Body of pancreas (tissue), 4 donors: Measurements from ENCODE around the gene CEP85L. TPM values are rescaled to one million over a fixed set of nuclear protein-coding genes. Genes with fewer than 3 reads are reported as not detected.

Source experiments
- ATAC-seq: fragments of 150-250 bp; one replicate; pipeline ENCODE4 v1.9.1; 2016
- DNase-seq, 4 donors: peaks; one replicate each; pipeline ENCODE4 v3.0.0-alpha.2; 2019
- H3K27ac ChIP-seq, 4 donors: fragments of 200-600 bp; sonication (generic); 1 replicate in 3 of 4; 2 replicates in 1 of 4; pipeline versions ENCODE4 v1.5.1 to v1.6.1; 2016 to 2019; ENCODE audit warnings: mild to moderate bottlenecking in 1 of 4, mixed read lengths in 1 of 4, moderate library complexity in 1 of 4
- H3K27me3 ChIP-seq, 2 donors: fragments of 200-600 bp; sonication (generic); one replicate each; pipeline ENCODE4 v1.6.0; 2016; ENCODE audit warnings: mild to moderate bottlenecking in 1 of 2
- H3K36me3 ChIP-seq, 2 donors: fragments of 200-600 bp; sonication (generic); replicated peaks in 1 of 2; 2 replicates each; pipeline ENCODE4 v1.5.1; 2016; ENCODE audit warnings: low read depth in 2 of 2; ENCODE audit not compliant: insufficient read depth in 1 of 2
- H3K4me1 ChIP-seq: fragments of 200-600 bp; sonication (generic); one replicate; pipeline ENCODE4 v1.6.0; 2016
- H3K4me3 ChIP-seq, 2 donors: fragments of 200-600 bp; sonication (generic); 1 replicate in 1 of 2; 2 replicates in 1 of 2; pipeline ENCODE4 v1.5.1; 2016 to 2019
- H3K9me3 ChIP-seq, 3 donors: fragments of 200-600 bp; sonication (generic); 1 replicate in 2 of 3; 2 replicates in 1 of 3; pipeline ENCODE4 v1.5.1; 2016
- POLR2A ChIP-seq, 3 donors: fragments of 450-650 bp; IDR thresholded peaks; one replicate each; pipeline ENCODE4 v1.6.1; 2016; ENCODE audit warnings: antibody characterized with exemption in 3 of 3, mild to moderate bottlenecking in 2 of 3
- WGBS, 2 donors: methylation state at CpG; one replicate each; pipeline ENCODE4 v1.1.5; 2017; 5-methylcytosine and 5-hydroxymethylcytosine counted together
- intact Hi-C: fragments of 100-400 bp; cut with DNase I; formaldehyde crosslinking; loops from one replicate; pipeline ENCODE4 v1.15.1; 2023
- total RNA-seq, 2 donors: library from RNA; depleted of rRNA; stranded (reverse); fragments of >200 nt; gene quantifications; one replicate each; pipeline ENCODE4 v1.1.0, GENCODE V29; 2016
- TF ChIP-seq, protein P1 (sequence below), 7 experiments: fragments of 450-650 bp in 4 of 7; fragments of 200-600 bp in 3 of 7; sonication (generic) in 3 of 7; IDR thresholded peaks; one replicate each; pipeline ENCODE4 v1.5.1; 2016 to 2019; ENCODE audit warnings: antibody characterized with exemption in 7 of 7

Gene CEP85L
- total RNA-seq, 2 donors from 2014 or later = 8.2 to 9.9 TPM

DNA sequence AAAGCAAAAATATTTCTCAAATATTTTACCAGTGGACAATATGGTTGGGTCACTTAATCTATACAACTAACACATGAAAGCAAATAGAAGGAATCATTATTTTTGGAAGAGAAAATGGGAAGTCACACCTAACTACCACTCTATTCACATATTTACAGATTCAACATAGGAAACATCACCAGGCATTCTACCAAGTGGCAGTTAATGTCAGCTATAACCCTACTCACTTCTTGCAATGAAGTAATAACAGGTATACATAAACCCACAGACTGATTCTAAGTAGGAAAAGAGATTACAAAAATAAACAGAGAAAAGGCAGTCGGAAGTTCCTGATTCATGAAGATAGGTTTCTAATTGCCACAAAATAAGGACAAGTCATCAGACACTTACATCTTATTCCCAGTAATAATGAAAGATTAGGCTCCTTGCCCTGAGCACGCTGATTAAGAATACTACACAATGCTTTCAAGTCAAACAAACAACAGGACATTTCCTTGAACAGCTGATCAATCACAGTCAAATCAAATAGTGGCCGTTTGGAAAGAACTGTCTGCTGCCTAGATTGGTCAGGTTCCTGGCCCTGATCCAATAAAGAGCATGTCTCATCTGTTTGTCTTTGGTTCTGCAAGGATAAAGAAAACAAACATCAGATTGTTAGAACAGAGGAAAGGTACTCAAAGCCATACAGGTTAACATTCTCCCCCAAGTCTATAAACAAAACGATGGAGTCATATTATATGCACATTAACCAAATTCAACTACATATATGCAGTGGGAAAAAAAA is 182.5 kb downstream of the CEP85L start:
- Histone ChIP-seq H3K9me3 (no peaks in the 10 kb centered on the region), H3K4me3 (no peak overlapping the region), H3K4me1 (peaks cover 3% of the 10 kb centered on the region), H3K27ac (no peak overlapping the region), H3K27me3 (no peaks in the 10 kb centered on the region), H3K36me3 (peaks cover 0 to 3% of the 10 kb centered on the region in 2 donors)
- no peak for ATAC-seq
- no peak for DNase-seq
- no peak for TF ChIP-seq POLR2A (IDR thresholded peaks at IDR 0.05)
- TF ChIP-seq, protein P1, sequence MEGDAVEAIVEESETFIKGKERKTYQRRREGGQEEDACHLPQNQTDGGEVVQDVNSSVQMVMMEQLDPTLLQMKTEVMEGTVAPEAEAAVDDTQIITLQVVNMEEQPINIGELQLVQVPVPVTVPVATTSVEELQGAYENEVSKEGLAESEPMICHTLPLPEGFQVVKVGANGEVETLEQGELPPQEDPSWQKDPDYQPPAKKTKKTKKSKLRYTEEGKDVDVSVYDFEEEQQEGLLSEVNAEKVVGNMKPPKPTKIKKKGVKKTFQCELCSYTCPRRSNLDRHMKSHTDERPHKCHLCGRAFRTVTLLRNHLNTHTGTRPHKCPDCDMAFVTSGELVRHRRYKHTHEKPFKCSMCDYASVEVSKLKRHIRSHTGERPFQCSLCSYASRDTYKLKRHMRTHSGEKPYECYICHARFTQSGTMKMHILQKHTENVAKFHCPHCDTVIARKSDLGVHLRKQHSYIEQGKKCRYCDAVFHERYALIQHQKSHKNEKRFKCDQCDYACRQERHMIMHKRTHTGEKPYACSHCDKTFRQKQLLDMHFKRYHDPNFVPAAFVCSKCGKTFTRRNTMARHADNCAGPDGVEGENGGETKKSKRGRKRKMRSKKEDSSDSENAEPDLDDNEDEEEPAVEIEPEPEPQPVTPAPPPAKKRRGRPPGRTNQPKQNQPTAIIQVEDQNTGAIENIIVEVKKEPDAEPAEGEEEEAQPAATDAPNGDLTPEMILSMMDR (IDR thresholded peaks at IDR 0.05) = no peak
- intact Hi-C loops = no loop called here
- 44 to 45% methylated on average over 4 of the region's 4 CpGs for WGBS, 2 donors

DNA sequence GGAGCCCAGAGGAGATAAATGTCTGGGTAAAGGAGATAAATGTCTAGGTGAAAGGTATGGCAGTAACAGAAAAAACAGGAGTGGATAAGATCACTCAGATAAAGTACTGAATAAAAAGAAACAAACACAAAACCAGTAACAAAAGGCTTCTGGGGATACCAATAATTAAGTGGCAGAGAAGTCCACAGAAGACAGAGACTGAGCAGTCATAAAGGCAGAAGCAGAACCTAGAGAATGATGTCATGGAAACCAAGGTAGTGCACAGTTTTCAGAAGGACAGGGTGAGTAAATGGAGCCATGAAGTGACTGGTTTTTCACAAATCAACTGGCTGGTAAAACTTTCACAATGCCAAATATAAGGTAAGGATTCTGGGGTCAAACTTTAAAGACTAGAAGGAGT is 184.2 kb downstream of the CEP85L start:
- no peak overlapping the region for H3K4me3 ChIP-seq
- intact Hi-C loops = no loop called here
- H3K27me3 ChIP-seq = no peaks in the 10 kb centered on the region
- peaks cover 0 to 3% of the 10 kb centered on the region in 2 donors for H3K36me3 ChIP-seq
- TF ChIP-seq POLR2A (IDR thresholded peaks at IDR 0.05) = no peak
- TF ChIP-seq, protein P1 (IDR thresholded peaks at IDR 0.05) = no peak
- peaks cover 3% of the 10 kb centered on the region for H3K4me1 ChIP-seq
- no peak overlapping the region for H3K27ac ChIP-seq
- no peak for ATAC-seq
- DNase-seq = no peak
- no peaks in the 10 kb centered on the region for H3K9me3 ChIP-seq

DNA sequence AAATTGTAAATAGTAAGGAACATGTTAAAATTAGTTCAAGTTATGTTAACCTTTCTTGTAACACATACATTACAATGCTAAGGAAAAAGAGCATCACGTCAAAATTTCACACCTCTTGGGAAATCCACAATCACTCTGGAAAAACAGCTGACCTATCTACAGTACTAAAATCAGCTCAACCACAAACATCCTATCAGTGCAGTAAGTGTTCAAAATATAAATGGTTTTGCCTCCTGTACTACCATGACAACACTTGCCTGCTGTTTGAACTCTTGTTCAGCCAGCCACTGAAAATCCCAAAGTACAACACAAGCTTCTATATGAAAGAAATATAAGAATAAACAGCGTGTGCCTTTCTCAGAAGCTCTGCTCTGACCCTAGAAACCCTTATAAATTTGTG is 186.8 kb downstream of the CEP85L start:
- TF ChIP-seq, protein P1 (IDR thresholded peaks at IDR 0.05) = no peak
- TF ChIP-seq POLR2A (IDR thresholded peaks at IDR 0.05) = no peak
- H3K27ac ChIP-seq = no peak overlapping the region
- H3K27me3 ChIP-seq = no peaks in the 10 kb centered on the region
- intact Hi-C loops = no loop called here
- H3K36me3 ChIP-seq = peaks cover 0 to 3% of the 10 kb centered on the region in 2 donors
- 92 to 95% methylated on average over 2 of the region's 2 CpGs for WGBS, 2 donors
- ATAC-seq = no peak
- no peaks in the 10 kb centered on the region for H3K9me3 ChIP-seq
- no peak overlapping the region for H3K4me3 ChIP-seq
- peaks cover 3% of the 10 kb centered on the region for H3K4me1 ChIP-seq
- no peak for DNase-seq

DNA sequence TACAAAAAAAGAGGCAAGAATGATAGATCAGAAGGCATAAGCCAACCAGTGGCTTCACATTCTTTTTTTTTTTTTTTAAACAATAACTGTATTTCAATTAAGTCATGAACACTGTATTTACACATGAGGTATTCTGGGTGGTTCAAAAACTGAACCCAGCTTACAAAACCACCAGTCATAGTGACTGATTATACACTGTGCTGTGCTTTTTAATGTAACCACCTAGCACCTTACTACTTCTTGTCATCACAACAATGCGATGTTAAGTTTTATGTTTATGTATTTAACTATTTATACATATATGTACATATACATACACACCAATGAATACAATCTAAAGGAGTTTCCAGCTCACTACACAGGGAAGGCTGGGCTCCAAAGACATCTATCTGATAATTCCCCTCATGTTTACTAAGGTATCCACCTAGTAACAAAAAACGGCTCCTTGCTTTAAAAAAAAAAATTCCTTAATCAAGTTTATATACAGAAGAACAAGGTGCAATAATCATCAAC is 190.4 kb downstream of the CEP85L start:
- H3K4me1 ChIP-seq = no peaks in the 10 kb centered on the region
- H3K27ac ChIP-seq = no peak overlapping the region
- intact Hi-C loops = no loop called here
- ATAC-seq = no peak
- H3K9me3 ChIP-seq = no peaks in the 10 kb centered on the region
- 85 to 86% methylated on average over 2 of the region's 2 CpGs for WGBS, 2 donors
- H3K36me3 ChIP-seq = peaks cover 0 to 3% of the 10 kb centered on the region in 2 donors
- no peak for DNase-seq
- TF ChIP-seq, protein P1 (IDR thresholded peaks at IDR 0.05) = no peak
- TF ChIP-seq POLR2A (IDR thresholded peaks at IDR 0.05) = no peak
- H3K4me3 ChIP-seq = no peak overlapping the region
- no peaks in the 10 kb centered on the region for H3K27me3 ChIP-seq

DNA sequence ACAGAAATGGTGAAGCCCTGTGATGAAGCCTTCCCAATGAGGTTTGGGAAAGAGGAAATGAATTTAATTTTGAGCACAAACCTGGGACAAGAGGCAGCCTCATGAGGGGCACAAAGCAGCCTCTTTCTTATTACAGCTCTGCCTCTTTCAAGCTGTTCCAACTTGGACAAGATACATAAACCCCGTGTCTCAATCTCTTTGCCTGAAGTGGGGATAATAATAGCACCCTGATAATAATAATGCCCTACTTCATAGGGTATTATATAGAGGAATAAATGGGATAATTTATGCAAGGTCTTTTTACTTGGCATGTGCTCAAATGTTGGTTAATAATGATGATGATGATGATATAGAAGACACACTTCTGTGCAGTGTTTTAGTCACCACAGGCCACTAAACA is 194.4 kb downstream of the CEP85L start:
- no peak overlapping the region for H3K4me3 ChIP-seq
- peaks cover 0 to 28% (median 0%) of the 10 kb centered on the region in 3 donors for H3K9me3 ChIP-seq
- H3K27ac ChIP-seq = no peak overlapping the region
- H3K27me3 ChIP-seq = no peaks in the 10 kb centered on the region
- WGBS, 2 donors = 72 to 92% methylated on average over 1 of the region's 1 CpG
- TF ChIP-seq, protein P1 (IDR thresholded peaks at IDR 0.05) = no peak
- TF ChIP-seq POLR2A (IDR thresholded peaks at IDR 0.05) = no peak
- no peak for ATAC-seq
- no peaks in the 10 kb centered on the region for H3K4me1 ChIP-seq
- no peak for DNase-seq
- intact Hi-C loops = no loop called here
- no peaks in the 10 kb centered on the region for H3K36me3 ChIP-seq
